Heart right ventricle (tissue), 16 donors: ENCODE measurements around the gene PTTG1IP. TPM values are rescaled to one million over a fixed set of nuclear protein-coding genes. Genes with fewer than 3 reads are reported as not detected.
A peak's percentile ranks its signal among the peaks of the same experiment; 100 is the strongest.

Experiments used
- ATAC-seq, 8 donors: fragments of 200-7000 bp; cut with Tn5 transposase; one replicate each; pipeline ENCODE4 v1.9.1; 2020; ENCODE audit warnings: mild to moderate bottlenecking in 8 of 8, moderate library complexity in 8 of 8, moderate number of reproducible peaks in 1 of 8
- DNase-seq, 2 donors: peaks; one replicate each; pipeline ENCODE4 v3.0.0-alpha.2; 2020
- H3K27ac ChIP-seq, 10 donors: fragments of 200-600 bp; sonication (generic) in 2 of 10; one replicate each; pipeline versions ENCODE4 v1.5.0 to v1.8.0; 2020 to 2022; ENCODE audit warnings: mild to moderate bottlenecking in 3 of 10
- H3K27me3 ChIP-seq, 7 donors: fragments of 200-600 bp; one replicate each; pipeline ENCODE4 v1.8.0; 2021 to 2022; ENCODE audit warnings: mild to moderate bottlenecking in 2 of 7
- H3K36me3 ChIP-seq, 9 donors: fragments of 200-600 bp; sonication (generic) in 1 of 9; one replicate each; pipeline versions ENCODE4 v1.5.0 to v1.8.0; 2020 to 2022; ENCODE audit warnings: mild to moderate bottlenecking in 2 of 9
- H3K4me1 ChIP-seq, 9 donors: fragments of 200-600 bp; sonication (generic) in 1 of 9; one replicate each; pipeline versions ENCODE4 v1.5.0 to v1.8.0; 2020 to 2022; ENCODE audit warnings: mild to moderate bottlenecking in 4 of 9
- H3K4me3 ChIP-seq, 10 donors: fragments of 200-600 bp; sonication (generic) in 2 of 10; one replicate each; pipeline versions ENCODE4 v1.5.0 to v1.8.0; 2020 to 2022; ENCODE audit warnings: mild to moderate bottlenecking in 7 of 10, moderate library complexity in 2 of 10
- H3K9me3 ChIP-seq, 11 donors: fragments of 200-600 bp in 10 of 11; sonication (generic) in 2 of 11; one replicate each; pipeline versions ENCODE4 v1.5.0 to v1.8.0; 2013 to 2022; ENCODE audit warnings: mild to moderate bottlenecking in 2 of 11, control low read depth in 1 of 11, moderate library complexity in 1 of 11
- WGBS, 2 donors: extraction: QIAGEN DNeasy Blood & Tissue Kit; methylation state at CpG; one replicate each; pipeline ENCODE4 v1.1.7; 2013; ENCODE audit warnings: inconsistent platforms in 1 of 2; 5-methylcytosine and 5-hydroxymethylcytosine counted together
- intact Hi-C, 10 donors: fragments of 100-400 bp; cut with DNase I; formaldehyde crosslinking; loops; one replicate each; pipeline versions ENCODE4 v1.11.1 to v1.14.2; 2022
- polyA plus RNA-seq, 2 donors: library from polyadenylated mRNA; stranded (reverse); fragments of 200-250 nt; gene quantifications; one replicate each; pipeline ENCODE4 v1.2.3, GENCODE V29; 2013
- total RNA-seq, 10 donors: library from RNA; stranded (reverse); fragmentation: NEBNext Ultra II Directional in 3 of 10; extraction: Animal tissue kit (Norgen Biotek cat#: 25700) in 3 of 10; gene quantifications; one replicate each; pipeline versions ENCODE4 v1.2.1 to v1.2.4, GENCODE V29; 2021 to 2023
- TF ChIP-seq, protein P1 (sequence below), 9 donors: fragments of 200-600 bp; sonication (generic) in 2 of 9; IDR thresholded peaks; one replicate each; pipeline versions ENCODE4 v1.5.0 to v1.8.0; 2021 to 2022; ENCODE audit warnings: antibody characterized with exemption in 9 of 9, mild to moderate bottlenecking in 5 of 9, moderate library complexity in 1 of 9
- donor health status: Arrhythmogenic right ventricular cardiomyopathy.
- donor health status: ischemic (EF 13 %, LVEDD 7.1; RV severe dilation, severe dysfunction).
- donor health status: healthy with polysubstance abuse.
- donor health status: DM: no; HTN: yes; CAD: no.
- donor health status: DM: no; HTN: no; CAD: no.
- donor health status: ischemic (EF 25% LVEDD 6.9; RV normal size, moderate dysfunction).
- donor health status: ischemic (EF 25% LVEDD 5.7; RV mildly dilated, moderate dysfunction).
- donor health status: healthy.
- donor health status: DM: yes; HTN: yes; CAD: no.
- donor health status: Ischemic cardiomyopathy.
- donor health status: ischemic (EF 35%, LVEDD 5.7; RV mildly dilated, moderate dysfunction).
- donor health status: nonischemic (EF 11% LVEDD 7.7; RV severe dilation, severe dysfunction).
- donor health status: DM: yes; HTN: yes; CAD: no.
- donor health status: PGD.
- donor health status: ischemic (EF 29% LVEDD 5.4; RV normal size, mild dysfunction).
- donor health status: nonischemic (EF 23%, LVEDD 6.1; RV moderate dilation, normal function).

Gene PTTG1IP
- total and polyA plus RNA-seq, 12 donors = 109 to 188 (median 148) TPM

DNA sequence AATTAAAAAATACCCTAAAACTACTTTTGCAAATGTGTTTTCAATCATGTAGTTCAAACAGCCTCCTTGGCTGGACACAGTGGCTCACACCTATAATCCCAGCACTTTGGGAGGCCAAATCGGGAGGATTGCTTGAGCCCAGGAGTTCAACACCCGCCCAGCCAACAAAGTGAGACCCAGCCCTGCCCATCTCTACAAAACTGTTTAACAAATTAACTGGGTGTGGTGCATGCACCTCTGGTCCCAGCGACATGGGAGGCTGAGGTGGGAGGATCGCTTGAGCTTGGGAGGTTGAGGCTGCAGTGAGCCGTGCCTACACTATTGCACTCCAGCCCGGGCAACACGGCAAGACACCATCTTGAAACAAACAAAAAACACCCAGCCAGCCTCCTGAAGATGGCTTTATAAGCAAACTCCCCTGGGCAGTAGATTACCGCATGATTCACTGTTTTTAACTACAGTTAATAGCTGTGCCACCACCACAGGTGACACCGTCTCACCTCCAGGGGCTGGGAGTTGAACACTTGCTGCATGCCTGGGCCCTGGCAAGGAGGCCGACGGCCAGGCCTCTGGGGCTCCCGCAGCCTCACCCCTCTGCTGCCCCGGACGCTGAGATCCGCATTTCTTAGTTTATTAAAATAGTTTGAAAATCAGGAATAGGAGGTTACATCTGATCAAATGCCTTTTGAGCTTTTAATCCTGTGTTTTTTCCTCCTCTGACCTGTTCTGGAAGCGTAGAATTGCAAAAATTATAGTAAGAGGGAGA lies 16.2 kb downstream of the PTTG1IP start:
- peaks cover 8 to 74% (median 37%) of the 10 kb centered on the region in 9 donors for H3K4me1 ChIP-seq
- no peaks in the 10 kb centered on the region for H3K9me3 ChIP-seq
- H3K4me3 ChIP-seq = no peak overlapping the region
- ATAC-seq (no peak), DNase-seq (no peak)
- intact Hi-C loops = no loop called here
- H3K27ac ChIP-seq = peak overlapping the region in 1 of 10 donors; percentile 41
- TF ChIP-seq, protein P1, sequence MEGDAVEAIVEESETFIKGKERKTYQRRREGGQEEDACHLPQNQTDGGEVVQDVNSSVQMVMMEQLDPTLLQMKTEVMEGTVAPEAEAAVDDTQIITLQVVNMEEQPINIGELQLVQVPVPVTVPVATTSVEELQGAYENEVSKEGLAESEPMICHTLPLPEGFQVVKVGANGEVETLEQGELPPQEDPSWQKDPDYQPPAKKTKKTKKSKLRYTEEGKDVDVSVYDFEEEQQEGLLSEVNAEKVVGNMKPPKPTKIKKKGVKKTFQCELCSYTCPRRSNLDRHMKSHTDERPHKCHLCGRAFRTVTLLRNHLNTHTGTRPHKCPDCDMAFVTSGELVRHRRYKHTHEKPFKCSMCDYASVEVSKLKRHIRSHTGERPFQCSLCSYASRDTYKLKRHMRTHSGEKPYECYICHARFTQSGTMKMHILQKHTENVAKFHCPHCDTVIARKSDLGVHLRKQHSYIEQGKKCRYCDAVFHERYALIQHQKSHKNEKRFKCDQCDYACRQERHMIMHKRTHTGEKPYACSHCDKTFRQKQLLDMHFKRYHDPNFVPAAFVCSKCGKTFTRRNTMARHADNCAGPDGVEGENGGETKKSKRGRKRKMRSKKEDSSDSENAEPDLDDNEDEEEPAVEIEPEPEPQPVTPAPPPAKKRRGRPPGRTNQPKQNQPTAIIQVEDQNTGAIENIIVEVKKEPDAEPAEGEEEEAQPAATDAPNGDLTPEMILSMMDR (IDR thresholded peaks at IDR 0.05) = no peak
- 90 to 96% methylated on average over 16 of the region's 16 CpGs for WGBS, 2 donors
- no peaks in the 10 kb centered on the region for H3K27me3 ChIP-seq
- peaks cover 0 to 99% (median 36%) of the 10 kb centered on the region in 9 donors for H3K36me3 ChIP-seq

DNA sequence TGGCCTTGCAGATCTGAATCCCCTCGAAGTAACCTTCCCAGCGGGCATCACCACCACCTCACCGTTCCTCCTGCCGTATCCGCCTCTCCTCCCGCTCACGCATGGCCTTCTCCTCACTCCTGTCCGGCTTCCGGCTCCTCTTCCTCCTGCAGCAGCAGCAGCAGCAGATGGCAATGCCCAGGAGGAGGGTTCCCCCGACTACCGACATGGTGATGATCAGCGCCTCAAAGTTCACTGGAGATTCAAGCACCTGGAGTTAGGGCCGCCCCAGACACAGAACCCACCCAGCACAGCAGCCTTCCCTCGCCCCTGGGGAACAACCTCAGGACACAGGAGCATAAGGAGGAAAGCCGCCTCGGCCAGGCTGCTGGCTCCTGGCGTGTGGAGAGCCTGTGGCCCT lies 17.4 kb downstream of the PTTG1IP start:
- Histone ChIP-seq H3K9me3 (no peaks in the 10 kb centered on the region), H3K36me3 (peaks cover 0 to 100% (median 44%) of the 10 kb centered on the region in 9 donors), H3K27ac (peak overlapping the region in 1 of 10 donors; percentile 55), H3K4me1 (peaks cover 8 to 75% (median 39%) of the 10 kb centered on the region in 9 donors), H3K27me3 (no peaks in the 10 kb centered on the region), H3K4me3 (no peak overlapping the region)
- TF ChIP-seq, protein P1 (IDR thresholded peaks at IDR 0.05) = no peak
- 92 to 94% methylated on average over 17 of the region's 17 CpGs for WGBS, 2 donors
- ATAC-seq = no peak
- intact Hi-C loops = no loop called here
- DNase-seq = no peak

DNA sequence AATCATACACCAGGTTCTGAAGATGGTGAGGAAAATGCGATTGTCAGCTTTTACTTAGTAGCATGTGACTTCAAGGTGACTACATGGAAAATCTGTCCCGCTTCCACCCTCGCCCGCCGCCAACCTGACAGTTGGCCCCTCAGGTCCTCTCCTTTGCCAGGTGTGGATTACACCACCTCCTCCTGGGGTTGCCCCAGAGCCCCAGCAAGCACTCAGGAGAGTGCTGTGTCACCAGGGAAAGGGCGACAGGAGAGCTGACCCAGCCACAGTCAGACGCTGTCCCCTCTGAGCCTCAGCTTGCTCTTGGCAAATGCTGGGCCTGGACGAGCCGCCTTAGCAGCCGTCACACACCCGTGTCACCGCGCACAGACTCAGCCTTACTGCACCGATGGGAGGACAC lies 17.9 kb downstream of the PTTG1IP start:
- no peak overlapping the region for H3K4me3 ChIP-seq
- 75 to 80% methylated on average over 14 of the region's 14 CpGs for whole genome bisulfite sequencing, 2 donors
- H3K9me3 ChIP-seq = no peaks in the 10 kb centered on the region
- peaks cover 8 to 74% (median 39%) of the 10 kb centered on the region in 9 donors for H3K4me1 ChIP-seq
- H3K36me3 ChIP-seq = peaks cover 0 to 100% (median 49%) of the 10 kb centered on the region in 9 donors
- TF ChIP-seq, protein P1 (IDR thresholded peaks at IDR 0.05) = no peak
- no peak for DNase-seq
- ATAC-seq = peak in 3 of 8 donors; percentile 49 to 71 (median 63)
- peak overlapping the region in 5 of 10 donors; percentile 15 to 60 (median 44) for H3K27ac ChIP-seq
- H3K27me3 ChIP-seq = no peaks in the 10 kb centered on the region
- intact Hi-C loops = no loop called here

DNA sequence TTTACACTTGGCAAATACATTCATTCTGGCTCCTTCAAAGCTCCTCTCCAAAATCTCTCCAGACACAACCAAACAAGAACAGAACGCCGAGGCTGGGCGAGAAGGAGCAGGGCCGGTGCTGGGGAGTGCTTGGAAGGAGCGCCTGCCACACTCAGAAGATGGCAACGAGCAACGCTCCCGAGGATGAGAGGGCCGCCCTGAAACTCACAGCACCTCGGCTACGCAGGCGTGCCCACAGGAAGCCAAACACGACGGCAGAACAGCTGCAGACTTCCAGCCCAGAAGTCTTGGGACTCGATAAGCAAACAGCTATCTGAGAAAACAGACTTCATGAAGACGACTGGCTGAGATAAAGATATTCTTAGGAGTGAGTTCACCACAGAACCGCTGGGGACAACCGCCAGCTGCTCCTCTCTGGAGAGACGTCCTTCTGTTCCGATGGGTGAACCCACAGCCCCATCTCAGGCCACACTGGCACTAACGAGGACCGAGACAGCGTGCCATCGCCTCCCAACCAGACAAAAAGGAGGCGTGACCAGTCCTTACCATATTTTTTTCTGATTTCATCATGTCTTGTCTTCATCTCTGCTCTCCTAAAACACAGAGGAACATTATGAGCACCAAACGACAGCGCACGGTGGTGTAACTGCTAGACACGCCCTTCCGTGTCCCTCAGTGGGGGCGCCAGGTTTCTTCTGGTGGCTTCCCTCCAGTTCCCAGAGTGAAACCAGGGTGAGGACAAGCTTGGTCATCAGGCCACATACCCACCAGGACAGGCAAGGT lies 18.6 kb downstream of the PTTG1IP start:
- peak overlapping the region in 5 of 10 donors; percentile 15 to 60 (median 44) for H3K27ac ChIP-seq
- TF ChIP-seq, protein P1 (IDR thresholded peaks at IDR 0.05) = no peak
- peaks cover 8 to 74% (median 39%) of the 10 kb centered on the region in 9 donors for H3K4me1 ChIP-seq
- ATAC-seq = no peak
- peaks cover 0 to 100% (median 51%) of the 10 kb centered on the region in 9 donors for H3K36me3 ChIP-seq
- H3K27me3 ChIP-seq = no peaks in the 10 kb centered on the region
- DNase-seq = no peak
- no peaks in the 10 kb centered on the region for H3K9me3 ChIP-seq
- WGBS, 2 donors = 73% methylated on average over 31 of the region's 31 CpGs
- intact Hi-C loops = no loop called here
- H3K4me3 ChIP-seq = no peak overlapping the region
